Activated naive CD4-positive, alpha-beta T cell (primary cell): Measurements from ENCODE around the gene TAAR2.
"Not testable (repeated sequence)": the region's sequence is repeated elsewhere in the genome, so short reads cannot be mapped to it uniquely, and the experiment has no call there.

Experiments used
- DNase-seq, 4 experiments: peaks; one replicate each; lab custom pipeline; 2025; lab: John Stamatoyannopoulos, UW

Gene TAAR2

GRCh38 chr6:132612449-132613108, 11.5 kb downstream of the TAAR2 start:
- no peak for DNase-seq

DNA sequence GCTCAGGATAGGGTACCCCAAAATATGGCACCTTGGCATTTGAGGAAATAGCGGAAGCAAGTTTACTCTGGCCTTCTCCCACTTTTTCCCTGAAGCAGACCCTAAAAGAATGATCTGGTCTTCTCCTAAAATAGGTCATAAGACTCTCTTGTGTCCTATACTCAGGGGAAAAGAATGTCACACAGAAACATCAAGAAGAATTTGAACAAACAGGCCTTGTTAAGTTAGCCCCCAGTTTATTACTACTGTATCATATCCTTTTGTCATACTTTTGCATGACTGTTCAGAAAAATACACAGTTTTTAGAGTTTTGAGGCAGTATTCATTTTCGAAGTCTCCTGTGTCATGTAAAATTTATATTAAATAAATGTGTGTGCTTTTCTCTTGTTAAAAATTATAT, 12.5 kb downstream of the TAAR2 start:
- no peak for DNase-seq

- no peak for DNase-seq
These were observed 16.4 kb downstream of the TAAR2 start for GRCh38 chr6:132607544-132608233.

DNA sequence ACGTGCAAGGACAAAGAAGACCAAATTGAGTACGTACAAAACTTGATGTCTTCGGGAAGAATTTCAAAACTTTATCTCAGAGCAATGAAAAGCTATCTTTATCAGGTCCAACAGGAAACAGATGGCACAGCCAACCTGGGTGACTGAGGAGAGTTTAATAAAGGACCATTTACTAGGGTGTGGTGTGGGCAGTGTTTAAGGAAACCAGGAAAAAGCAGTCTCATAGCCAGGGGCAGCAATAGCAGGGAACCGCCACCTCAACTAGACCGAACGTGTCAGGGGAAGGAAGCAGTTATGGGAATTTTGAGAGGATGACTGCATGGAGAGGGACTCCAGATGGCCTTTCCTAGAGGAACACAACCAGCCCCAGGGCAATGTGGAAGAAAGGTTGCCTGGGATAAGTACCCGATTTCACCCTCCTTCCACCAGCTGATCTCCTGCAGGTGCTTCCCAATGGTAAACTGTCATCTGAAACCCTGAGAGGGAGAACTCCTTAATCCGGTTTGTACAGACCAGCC, 19.4 kb downstream of the TAAR2 start:
- DNase-seq: no peak

GRCh38 chr6:132600900-132601299, 23.2 kb downstream of the TAAR2 start:
- DNase-seq: not testable (repeated sequence)

GRCh38 chr6:132598473-132598872, 25.6 kb downstream of the TAAR2 start:
- DNase-seq: no peak

GRCh38 chr6:132596201-132596600, 27.9 kb downstream of the TAAR2 start:
- no peak for DNase-seq

- no peak for DNase-seq
These were observed 31.2 kb downstream of the TAAR2 start for GRCh38 chr6:132592855-132593254.

DNA sequence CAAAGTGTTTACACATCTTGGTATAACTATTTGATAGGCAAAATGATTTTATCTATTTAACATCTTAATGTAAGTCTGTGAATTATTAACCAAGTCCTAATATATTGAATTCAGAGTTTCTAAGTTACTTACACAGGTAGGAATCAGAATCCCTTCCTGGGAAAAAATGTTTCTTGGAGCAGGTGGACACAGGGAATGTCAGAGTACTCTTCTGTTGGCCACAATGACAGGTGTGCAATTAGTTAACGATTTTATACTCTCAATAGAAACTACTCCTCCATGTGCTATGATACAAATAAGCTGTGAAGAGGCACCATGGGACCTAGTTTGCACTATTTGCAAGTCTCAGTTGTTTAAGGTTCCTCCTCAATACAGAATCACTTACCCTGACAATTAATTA, 33.7 kb downstream of the TAAR2 start:
- no peak for DNase-seq

GRCh38 chr6:132589454-132589853, 34.6 kb downstream of the TAAR2 start, which contains the start of gene TAAR5:
TAAR5 (minus strand) TSS chr6:132589741; CDS start chr6:132589686, 55 bp downstream.
- no peak for DNase-seq

DNA sequence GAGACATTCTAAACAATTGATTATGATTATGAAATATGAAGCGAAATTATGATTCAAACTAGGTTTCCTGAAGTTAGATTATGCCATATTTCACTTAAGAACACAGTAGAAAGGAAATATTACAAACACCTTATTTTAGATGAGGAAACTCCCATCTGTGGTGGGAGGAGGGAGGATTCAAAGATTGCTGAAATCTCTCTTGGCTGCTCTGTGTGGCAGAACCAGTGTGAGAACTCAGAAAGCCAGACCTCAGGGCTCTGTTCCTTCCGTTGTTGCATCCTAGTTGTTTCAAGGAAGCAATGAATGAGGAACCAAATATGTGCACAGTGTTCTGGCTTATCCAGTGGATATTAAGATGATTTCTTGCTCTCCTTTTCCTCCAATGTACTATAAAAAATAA, 36.7 kb downstream of the TAAR2 start:
- DNase-seq: no peak

GRCh38 chr6:132584698-132585097, 39.4 kb downstream of the TAAR2 start:
- no peak for DNase-seq

- no peak for DNase-seq
These were observed 52.3 kb downstream of the TAAR2 start for GRCh38 chr6:132571774-132572173.

- no peak for DNase-seq
These were observed 53.8 kb downstream of the TAAR2 start, which contains the start of gene TAAR6 for GRCh38 chr6:132570221-132570777. TAAR6 (plus strand) TSS chr6:132570322; CDS start chr6:132570322, 0 bp downstream.

- no peak for DNase-seq
These were observed 54.9 kb downstream of the TAAR2 start for GRCh38 chr6:132569170-132569569.

DNA sequence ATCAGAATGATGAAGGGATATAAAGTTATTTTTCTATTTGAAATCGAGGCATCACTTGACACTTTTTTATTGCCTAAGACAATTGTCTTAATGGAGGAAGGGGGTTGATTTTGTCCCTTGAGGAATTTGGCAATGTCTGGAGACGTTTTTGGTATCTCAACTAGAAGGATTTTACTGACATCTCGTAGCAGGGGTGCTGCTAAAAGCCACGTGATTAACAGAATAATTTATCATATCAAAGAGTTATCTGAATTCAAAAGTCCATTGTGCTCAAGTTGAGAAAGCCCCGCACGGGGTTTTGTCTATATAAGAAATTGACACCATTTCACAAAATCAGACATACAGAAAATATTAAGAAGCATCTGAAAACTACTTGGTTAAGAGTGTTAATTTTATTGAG, 55.5 kb downstream of the TAAR2 start:
- DNase-seq: no peak

DNA sequence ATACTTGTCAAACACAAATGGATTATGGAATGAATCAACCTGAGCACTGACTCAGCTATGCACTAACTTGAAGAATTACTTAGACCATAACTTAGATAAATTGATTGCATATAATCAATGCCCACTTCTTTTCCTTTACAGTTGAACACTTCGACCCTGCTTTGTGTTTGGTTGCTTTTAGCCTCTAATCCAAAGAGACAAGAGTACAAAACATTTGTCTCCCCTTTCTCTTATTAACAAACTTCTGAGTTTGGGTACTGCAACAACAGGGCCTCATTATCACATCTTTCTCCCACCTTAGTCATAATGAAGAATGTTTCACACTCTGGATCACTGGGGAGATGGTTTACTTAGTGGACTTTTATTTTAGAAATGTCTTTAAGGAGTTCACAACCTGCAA, 56.5 kb downstream of the TAAR2 start:
- no peak for DNase-seq
